HL-60 (cell line): ENCODE results near the gene GTPBP8.

Experiments used
- DNase-seq, 2 experiments: peaks; one replicate each; pipeline ENCODE4 v3.0.0-alpha.2; 2010 to 2020; ENCODE audit warnings: low read depth in 1 of 2, low spot score in 1 of 2
- H3K27ac ChIP-seq: fragments of 250-450 bp; sonication (Bioruptor Pico); replicated peaks from 2 replicates; pipeline ENCODE4 v1.5.1; 2020; ENCODE audit warnings: mild to moderate bottlenecking, moderate library complexity
- H3K27me3 ChIP-seq: fragments of 250-450 bp; sonication (Bioruptor Pico); 2 replicates; pipeline ENCODE4 v1.5.1; 2021; ENCODE audit warnings: mild to moderate bottlenecking, moderate library complexity; ENCODE audit not compliant: insufficient read depth, poor library complexity, severe bottlenecking
- H3K4me3 ChIP-seq: replicated peaks from 2 replicates; pipeline ENCODE4 v1.5.1; 2011; ENCODE audit warnings: mild to moderate bottlenecking, control low read depth, low read length; ENCODE audit not compliant: insufficient read depth
- CTCF ChIP-seq: IDR thresholded peaks from one replicate; pipeline ENCODE4 v1.5.1; 2011; ENCODE audit warnings: low read length, control low read depth, inconsistent platforms; ENCODE audit not compliant: insufficient read depth
- GABPA ChIP-seq: IDR thresholded peaks from 2 replicates; pipeline ENCODE4 v1.6.1; 2012; ENCODE audit warnings: low read depth
- POLR2AphosphoS5 ChIP-seq: IDR thresholded peaks from 2 replicates; pipeline ENCODE4 v1.6.1; 2012; ENCODE audit warnings: low read depth
- SPI1 ChIP-seq: IDR thresholded peaks from 2 replicates; pipeline ENCODE4 v1.6.1; 2012; ENCODE audit warnings: low read depth, mild to moderate bottlenecking, borderline replicate concordance
- TF ChIP-seq, protein P1 (sequence below): IDR thresholded peaks from 2 replicates; pipeline ENCODE4 v1.6.1; 2012; ENCODE audit warnings: low read depth; ENCODE audit not compliant: insufficient replicate concordance

The GTPBP8 gene

GRCh38 chr3:113021471-113021870, 30.7 kb downstream of the GTPBP8 start:
- no peaks in the 10 kb centered on the region for H3K27me3 ChIP-seq
- no peak overlapping the region for H3K4me3 ChIP-seq
- no peak overlapping the region for H3K27ac ChIP-seq
- no peak for TF ChIP-seq POLR2AphosphoS5
- DNase-seq = no peak

- TF ChIP-seq SPI1 (no peak), GABPA (no peak), POLR2AphosphoS5 (no peak), CTCF (no peak)
- TF ChIP-seq, protein P1, sequence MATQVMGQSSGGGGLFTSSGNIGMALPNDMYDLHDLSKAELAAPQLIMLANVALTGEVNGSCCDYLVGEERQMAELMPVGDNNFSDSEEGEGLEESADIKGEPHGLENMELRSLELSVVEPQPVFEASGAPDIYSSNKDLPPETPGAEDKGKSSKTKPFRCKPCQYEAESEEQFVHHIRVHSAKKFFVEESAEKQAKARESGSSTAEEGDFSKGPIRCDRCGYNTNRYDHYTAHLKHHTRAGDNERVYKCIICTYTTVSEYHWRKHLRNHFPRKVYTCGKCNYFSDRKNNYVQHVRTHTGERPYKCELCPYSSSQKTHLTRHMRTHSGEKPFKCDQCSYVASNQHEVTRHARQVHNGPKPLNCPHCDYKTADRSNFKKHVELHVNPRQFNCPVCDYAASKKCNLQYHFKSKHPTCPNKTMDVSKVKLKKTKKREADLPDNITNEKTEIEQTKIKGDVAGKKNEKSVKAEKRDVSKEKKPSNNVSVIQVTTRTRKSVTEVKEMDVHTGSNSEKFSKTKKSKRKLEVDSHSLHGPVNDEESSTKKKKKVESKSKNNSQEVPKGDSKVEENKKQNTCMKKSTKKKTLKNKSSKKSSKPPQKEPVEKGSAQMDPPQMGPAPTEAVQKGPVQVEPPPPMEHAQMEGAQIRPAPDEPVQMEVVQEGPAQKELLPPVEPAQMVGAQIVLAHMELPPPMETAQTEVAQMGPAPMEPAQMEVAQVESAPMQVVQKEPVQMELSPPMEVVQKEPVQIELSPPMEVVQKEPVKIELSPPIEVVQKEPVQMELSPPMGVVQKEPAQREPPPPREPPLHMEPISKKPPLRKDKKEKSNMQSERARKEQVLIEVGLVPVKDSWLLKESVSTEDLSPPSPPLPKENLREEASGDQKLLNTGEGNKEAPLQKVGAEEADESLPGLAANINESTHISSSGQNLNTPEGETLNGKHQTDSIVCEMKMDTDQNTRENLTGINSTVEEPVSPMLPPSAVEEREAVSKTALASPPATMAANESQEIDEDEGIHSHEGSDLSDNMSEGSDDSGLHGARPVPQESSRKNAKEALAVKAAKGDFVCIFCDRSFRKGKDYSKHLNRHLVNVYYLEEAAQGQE = no peak
- H3K27me3 ChIP-seq = no peaks in the 10 kb centered on the region
- no peak for DNase-seq
- no peak overlapping the region for H3K4me3 ChIP-seq
- no peak overlapping the region for H3K27ac ChIP-seq
Measured at GRCh38 chr3:113034011-113034410, 43.2 kb downstream of the GTPBP8 start.

DNA sequence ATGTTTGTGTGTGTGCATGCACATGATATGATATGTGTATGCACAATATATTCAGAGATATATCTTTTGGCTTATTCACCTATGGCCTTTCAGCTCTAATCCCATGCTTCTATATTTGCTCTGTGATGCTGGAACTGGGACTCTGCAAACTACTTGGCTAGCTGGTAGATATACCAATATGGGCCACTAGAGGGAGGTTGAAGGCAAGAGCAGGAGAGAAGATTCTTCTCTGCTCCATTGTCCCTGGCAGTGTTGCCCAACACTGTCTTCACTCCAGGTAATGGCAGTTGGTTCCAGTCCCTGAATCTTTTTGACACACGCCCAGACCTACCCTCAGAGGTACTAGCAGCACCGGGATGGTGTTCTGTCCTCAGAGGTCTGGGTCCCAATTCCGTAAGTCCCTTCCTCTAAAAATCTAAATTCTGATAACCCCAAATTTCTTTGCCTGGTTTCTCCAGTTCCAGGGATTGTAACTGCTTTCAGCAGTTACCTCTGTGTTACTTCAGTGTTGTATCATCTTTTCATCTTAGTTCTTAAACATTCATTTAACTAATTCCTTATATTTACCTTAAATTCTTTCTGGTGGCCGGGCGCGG, 44.7 kb downstream of the GTPBP8 start:
- Histone ChIP-seq H3K4me3 (no peak overlapping the region), H3K27me3 (no peaks in the 10 kb centered on the region), H3K27ac (no peak overlapping the region)
- DNase-seq = peak; percentile 35 to 54
- TF ChIP-seq SPI1 = no peak
- TF ChIP-seq CTCF = peak; percentile 81
- TF ChIP-seq, protein P1 = no peak

DNA sequence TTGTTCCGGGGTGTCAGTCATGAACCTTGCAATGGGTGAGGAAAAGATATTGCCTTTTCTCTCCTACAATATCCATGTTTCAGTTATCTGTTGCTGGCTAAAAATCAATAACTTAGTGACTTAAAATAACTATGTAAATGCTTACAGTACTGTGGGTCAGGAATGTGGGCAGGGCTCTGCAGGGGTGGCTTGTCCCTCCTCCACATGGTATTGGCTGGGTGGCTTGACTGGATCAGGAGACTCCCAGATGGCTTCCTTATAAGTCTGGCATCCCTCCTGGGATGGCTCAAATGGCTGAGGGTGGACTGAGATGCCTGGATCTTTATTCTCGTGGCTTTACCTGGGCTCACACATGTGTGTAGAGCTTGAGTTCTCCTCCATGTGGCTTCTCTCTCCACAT, 47.5 kb downstream of the GTPBP8 start:
- Histone ChIP-seq H3K27ac (no peak overlapping the region), H3K4me3 (no peak overlapping the region), H3K27me3 (peaks cover 3% of the 10 kb centered on the region)
- DNase-seq = no peak
- TF ChIP-seq GABPA (no peak), SPI1 (no peak), POLR2AphosphoS5 (no peak), CTCF (no peak)
- TF ChIP-seq, protein P1 = no peak
